ENCODE data around the gene SSC5D. TPM values are rescaled to one million over a fixed set of nuclear protein-coding genes. Genes with fewer than 3 reads are reported as not detected.

Gene SSC5D
- total RNA-seq, 1 experiment from 2014 or later: 1.5 TPM

DNA sequence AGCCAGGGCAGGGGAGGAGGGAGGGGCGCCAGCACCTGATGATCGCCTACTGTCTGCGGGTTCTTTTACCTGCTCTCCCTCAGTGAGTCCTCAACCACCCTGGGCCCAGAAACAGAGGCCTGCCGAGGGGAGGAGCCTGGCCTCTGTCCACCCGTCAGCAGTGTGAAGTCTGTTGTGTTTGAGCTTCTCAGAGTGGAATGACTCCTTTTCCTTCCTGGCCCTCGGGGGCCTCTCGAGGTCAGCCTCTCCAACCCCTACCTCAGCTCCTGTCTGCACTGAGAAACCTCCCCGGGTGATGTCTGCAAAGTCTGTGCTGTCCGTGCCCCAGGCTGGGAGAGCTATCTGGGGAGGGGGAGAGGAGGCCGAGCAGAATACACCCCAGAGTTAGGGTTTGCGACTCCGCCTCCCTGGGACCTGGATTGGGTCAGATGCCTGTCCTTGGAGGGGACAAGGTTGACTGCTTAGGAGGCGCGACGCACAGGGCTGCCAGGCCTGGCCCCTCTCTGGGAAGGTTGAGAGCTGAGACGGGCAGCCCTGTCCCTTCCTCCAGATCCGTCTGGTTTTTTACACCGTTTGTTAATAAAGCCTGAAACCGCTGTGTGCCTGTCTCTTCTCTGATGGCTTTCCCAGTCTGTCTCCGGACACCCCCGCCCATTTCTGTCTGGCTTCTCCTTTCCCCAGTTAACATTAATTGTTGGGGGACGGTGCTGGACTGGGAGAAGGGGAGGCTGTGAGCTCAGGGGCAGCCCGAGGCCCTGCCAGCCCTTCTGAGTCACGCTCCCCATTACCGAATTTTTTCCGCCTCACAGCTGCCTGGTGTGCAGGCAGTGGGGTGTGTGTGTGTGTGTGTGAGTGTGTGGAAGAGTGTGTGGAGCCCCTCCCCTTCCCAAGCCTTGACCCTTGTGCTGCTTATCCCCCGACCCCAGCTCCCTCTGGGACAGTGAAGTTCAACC lies 989 bp upstream of the SSC5D start (continued):
- TF ChIP-seq, protein P1, sequence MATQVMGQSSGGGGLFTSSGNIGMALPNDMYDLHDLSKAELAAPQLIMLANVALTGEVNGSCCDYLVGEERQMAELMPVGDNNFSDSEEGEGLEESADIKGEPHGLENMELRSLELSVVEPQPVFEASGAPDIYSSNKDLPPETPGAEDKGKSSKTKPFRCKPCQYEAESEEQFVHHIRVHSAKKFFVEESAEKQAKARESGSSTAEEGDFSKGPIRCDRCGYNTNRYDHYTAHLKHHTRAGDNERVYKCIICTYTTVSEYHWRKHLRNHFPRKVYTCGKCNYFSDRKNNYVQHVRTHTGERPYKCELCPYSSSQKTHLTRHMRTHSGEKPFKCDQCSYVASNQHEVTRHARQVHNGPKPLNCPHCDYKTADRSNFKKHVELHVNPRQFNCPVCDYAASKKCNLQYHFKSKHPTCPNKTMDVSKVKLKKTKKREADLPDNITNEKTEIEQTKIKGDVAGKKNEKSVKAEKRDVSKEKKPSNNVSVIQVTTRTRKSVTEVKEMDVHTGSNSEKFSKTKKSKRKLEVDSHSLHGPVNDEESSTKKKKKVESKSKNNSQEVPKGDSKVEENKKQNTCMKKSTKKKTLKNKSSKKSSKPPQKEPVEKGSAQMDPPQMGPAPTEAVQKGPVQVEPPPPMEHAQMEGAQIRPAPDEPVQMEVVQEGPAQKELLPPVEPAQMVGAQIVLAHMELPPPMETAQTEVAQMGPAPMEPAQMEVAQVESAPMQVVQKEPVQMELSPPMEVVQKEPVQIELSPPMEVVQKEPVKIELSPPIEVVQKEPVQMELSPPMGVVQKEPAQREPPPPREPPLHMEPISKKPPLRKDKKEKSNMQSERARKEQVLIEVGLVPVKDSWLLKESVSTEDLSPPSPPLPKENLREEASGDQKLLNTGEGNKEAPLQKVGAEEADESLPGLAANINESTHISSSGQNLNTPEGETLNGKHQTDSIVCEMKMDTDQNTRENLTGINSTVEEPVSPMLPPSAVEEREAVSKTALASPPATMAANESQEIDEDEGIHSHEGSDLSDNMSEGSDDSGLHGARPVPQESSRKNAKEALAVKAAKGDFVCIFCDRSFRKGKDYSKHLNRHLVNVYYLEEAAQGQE (IDR thresholded peaks at IDR 0.05; ENCODE audit: low read depth): no peak
- TF ChIP-seq, protein P2, sequence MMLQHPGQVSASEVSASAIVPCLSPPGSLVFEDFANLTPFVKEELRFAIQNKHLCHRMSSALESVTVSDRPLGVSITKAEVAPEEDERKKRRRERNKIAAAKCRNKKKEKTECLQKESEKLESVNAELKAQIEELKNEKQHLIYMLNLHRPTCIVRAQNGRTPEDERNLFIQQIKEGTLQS (IDR thresholded peaks at IDR 0.05): no peak
- no peak for TF ChIP-seq EZH2 (IDR thresholded peaks at IDR 0.05)

DNA sequence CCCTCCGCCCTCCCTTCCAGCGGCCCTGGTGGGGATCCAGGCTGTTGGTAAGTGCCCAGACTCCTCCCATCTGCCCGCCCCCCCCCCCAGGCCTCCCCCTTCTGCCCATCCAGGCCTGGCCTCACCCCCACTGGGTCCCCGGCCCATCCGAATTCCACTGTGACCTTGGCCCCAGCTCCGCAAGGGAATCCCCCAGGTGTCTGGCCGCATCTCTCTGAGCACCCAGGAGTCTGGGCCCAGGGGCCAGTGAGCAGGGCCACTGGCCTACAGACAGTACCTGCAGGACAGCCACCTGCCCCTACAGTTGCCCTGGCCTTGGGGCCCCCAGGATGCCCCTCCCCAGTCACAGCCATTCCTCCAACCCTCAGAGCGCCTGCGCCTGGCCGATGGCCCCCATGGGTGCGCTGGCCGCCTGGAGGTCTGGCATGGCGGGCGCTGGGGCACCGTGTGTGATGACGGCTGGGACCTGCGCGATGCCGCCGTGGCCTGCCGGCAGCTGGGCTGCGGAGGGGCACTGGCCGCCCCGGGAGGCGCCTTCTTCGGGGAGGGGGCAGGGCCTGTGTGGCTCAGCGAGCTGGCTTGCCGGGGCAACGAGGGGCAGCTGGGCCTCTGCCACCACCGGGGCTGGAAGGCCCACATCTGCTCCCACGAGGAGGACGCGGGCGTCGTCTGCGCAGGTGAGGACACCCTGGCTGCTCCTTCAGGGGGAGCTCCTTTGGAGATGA lies 912 bp downstream of the SSC5D start:
- intact Hi-C loops (cut with micrococcal nuclease): no loop called here
- Histone ChIP-seq H4K20me1 (ENCODE audit: insufficient read depth) (no peaks in the 10 kb centered on the region), H3K9me3 (ENCODE audit: control insufficient read depth in 1 of 2, insufficient read depth in 1 of 2, low read depth in 1 of 2, low read length in 2 of 2) (no peaks in the 10 kb centered on the region), H3K79me2 (ENCODE audit: insufficient read depth, low read length) (peaks cover 7% of the 10 kb centered on the region; the same call in 1 of the 2 replicates), H3K4me1 (ENCODE audit: control insufficient read depth in 1 of 2, insufficient read depth in 2 of 2, low read length in 2 of 2) (peaks cover 10 to 34% of the 10 kb centered on the region in 2 experiments; a peak in 3 of 4 replicates), H3K9ac (ENCODE audit: low read length) (no peak overlapping the region), H3K9me2 (ENCODE audit: insufficient read depth) (no peaks in the 10 kb centered on the region), H2AFZ (ENCODE audit: low read depth, low read length, poor library complexity, severe bottlenecking) (no peak overlapping the region), H3K36me3 (ENCODE audit: control insufficient read depth in 1 of 2, insufficient read depth in 2 of 2, low read length in 2 of 2) (no peaks in the 10 kb centered on the region), H3K4me2 (ENCODE audit: low read length) (no peak overlapping the region), H3K27me3 (ENCODE audit: insufficient read depth, low read length) (no peaks in the 10 kb centered on the region), H3K27ac (ENCODE audit: low read depth, low read length) (no peak overlapping the region), H3K4me3 (replicated peaks in 1 of 2; ENCODE audit: low read depth in 1 of 2, low read length in 2 of 2) (no peak overlapping the region)
- TF ChIP-seq SIN3A (IDR thresholded peaks at IDR 0.05; ENCODE audit: low read depth) (no peak), SRF (IDR thresholded peaks at IDR 0.05; ENCODE audit: low read depth) (no peak), CTCF (IDR thresholded peaks at IDR 0.05 in 2 of 3, conservative IDR thresholded peaks at IDR 0.05 in 1 of 3; ENCODE audit: borderline replicate concordance in 1 of 3, insufficient read depth in 1 of 3, low read depth in 2 of 3, low read length in 2 of 3) (no peak), JUND (IDR thresholded peaks at IDR 0.05) (no peak), ZFX (IDR thresholded peaks at IDR 0.05) (no peak)
- ATAC-seq (no peak), DNase-seq (ENCODE audit: low read depth, low spot score) (no peak)
- ChIA-PET POLR2A (no interaction called here), RAD21 (ENCODE audit: low non-redundant PET in 1 of 2, low total read pairs in 2 of 2, uncharacterized antibody in 2 of 2, unreplicated experiment in 2 of 2) (no interaction called here), CTCF (no interaction called here)
- BruUV-seq (replicated peaks): no TSS peak
